Measurements from ENCODE around the gene ARL5A.
"Not testable (repeated sequence)": the region's sequence is repeated elsewhere in the genome, so short reads cannot be mapped to it uniquely, and the experiment has no call there.

The ARL5A gene, protein sequence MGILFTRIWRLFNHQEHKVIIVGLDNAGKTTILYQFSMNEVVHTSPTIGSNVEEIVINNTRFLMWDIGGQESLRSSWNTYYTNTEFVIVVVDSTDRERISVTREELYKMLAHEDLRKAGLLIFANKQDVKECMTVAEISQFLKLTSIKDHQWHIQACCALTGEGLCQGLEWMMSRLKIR

DNA sequence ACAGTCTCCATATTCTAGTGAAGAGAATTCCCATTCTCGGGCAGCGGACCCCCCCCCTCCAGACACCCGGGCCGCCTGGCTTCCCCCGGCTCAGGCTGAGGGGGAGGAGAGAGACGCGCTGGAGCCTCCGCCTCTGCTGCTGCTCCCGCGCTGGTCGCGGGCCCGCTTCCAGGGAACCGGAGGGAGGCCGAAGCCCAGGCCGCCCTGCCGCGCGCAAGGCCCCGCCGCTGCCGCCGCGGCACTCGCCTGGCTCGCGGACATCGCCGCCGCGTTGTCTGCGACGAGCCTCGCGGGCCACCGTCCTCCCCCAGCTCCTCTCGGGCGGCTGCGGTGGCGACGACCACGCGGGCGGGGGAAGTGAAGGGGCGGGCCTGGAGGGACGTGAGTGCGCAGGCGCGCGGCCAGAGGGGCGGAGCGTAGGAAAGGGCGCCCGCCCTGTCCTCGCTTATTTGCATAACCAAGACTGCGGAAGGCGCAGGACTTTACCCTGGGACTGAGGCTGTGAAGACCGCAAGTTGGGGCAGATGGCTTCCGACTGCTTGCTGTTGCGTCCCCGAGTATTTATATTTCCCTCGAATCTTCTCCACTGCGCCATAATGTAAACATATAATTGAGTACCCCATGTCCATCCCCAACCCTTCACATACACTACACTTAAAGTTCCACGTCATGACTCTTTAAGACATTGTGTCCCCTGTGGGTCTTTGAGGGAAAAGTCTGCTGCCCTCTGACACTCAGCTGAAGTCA is at the start of gene ARL5A:
Gene ARL5A, minus strand, starts transcription at position 279 of the 747 bp plus-strand sequence. Its CDS starts 245 bp downstream, at position 34.
- peak; percentile 81 to 91 (median 90) for DNase-seq (ENCODE audit: low read depth in 2 of 3, low spot score in 2 of 3)

- not testable (repeated sequence) for DNase-seq (ENCODE audit: low read depth in 2 of 3, low spot score in 2 of 3)
These were observed 47.4 kb upstream of the ARL5A start for GRCh38 chr2:151875631-151876030.

GRCh38 chr2:151872463-151872862 is 44.2 kb upstream of the ARL5A start:
- DNase-seq (ENCODE audit: low read depth in 2 of 3, low spot score in 2 of 3), result no peak

DNA sequence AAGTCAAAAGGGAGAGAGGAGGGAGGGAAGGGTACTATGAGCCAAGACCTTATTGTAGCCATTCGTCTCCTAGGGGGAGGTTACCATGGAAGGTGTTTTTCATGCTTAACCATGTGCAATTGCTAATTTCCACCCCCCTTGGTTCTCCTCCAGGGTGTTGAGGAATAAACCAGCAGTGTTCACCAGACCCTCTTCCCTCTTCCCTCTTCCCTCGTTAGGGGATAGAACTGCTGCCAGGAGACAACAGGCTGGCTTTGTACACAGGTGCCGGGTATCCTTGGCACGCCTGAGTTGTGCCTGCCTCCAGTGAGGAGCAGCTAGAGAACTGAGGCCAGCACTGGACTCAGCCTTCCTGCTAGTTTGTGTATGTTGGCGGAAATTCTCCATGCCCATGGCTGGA is 41.1 kb upstream of the ARL5A start:
- no peak for DNase-seq (ENCODE audit: low read depth in 2 of 3, low spot score in 2 of 3)

DNA sequence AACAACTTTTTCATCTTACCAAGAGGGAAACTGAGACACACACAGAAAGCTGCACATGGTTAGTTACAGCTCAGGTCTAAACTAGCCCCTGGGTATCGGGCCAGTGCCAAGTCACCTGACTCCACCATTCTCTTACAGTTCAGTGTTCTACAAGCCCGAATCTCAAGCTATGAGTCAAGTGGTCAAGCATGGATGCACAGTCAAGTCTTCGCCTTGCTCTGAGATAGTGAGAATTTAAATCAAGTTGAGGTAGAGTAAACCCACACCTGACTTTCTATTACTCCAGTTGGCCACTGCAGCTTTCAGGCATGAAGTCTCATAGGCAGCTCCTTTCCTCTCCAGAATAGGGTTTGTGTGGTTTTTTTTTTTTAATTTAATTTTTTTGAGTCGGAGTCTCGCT is 34.5 kb upstream of the ARL5A start:
- DNase-seq (ENCODE audit: low read depth in 2 of 3, low spot score in 2 of 3), result no peak

DNA sequence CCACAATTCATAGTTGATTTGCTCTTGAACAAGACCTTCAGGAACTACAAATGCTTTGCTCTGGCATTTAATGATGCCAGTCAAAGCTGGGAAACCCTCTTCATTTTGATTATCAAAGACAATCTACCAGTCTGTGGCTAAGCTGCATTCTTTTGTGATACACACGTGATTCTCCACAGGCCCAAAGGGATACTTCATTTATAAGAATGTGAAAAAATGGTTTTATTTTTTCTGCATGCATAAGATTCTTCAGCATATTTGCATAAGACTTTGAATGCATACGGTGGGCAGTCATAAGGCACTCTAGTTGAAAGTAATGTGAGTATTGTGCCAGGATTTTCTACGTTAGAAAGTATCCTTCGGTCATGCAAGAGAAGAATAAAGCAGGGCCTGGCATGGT is 33.0 kb upstream of the ARL5A start:
- DNase-seq (ENCODE audit: low read depth in 2 of 3, low spot score in 2 of 3), result no peak

DNA sequence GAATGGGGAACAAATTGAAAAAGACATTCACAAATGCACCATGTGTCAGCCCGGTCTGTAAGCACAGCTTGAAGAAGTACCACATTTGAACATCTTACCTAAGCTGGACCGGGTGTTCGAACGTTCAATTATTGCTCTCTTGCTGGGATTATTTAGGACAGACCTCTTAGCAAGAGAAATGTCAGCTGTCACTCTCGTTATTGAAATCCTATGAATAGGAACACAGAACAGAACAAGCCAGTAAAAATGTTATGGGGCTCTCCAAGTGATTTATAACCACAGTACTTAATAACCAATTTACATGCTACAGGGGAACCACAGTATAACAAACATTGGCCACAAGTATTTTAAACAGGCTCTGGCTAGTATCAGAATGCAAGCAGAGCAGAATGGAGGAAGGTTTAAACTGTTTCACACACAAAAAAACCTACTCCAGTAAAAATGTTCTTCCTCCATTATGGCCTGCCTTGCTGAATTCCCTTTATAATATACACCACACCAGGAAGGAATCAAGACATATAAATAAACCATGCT is 32.5 kb upstream of the ARL5A start:
- no peak for DNase-seq (ENCODE audit: low read depth in 2 of 3, low spot score in 2 of 3)

DNA sequence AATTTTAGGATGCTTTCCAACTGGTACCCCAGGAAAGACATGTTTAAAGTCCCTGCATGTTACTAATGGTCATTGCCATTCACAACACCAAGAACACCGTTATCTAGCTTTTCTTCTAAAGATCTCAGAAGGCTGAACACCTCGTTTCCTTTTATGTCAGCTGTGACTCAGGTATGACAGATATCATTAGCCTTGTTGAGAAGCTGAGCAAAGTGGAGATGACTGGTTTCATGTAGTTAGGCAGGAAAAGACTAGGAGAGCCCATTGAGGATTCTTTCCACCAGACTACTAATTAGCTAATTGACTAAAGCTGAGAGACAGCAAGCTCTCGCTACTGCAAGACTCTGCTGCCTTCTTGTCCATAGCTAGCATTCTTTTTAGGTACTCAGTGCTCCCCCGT is 32.0 kb upstream of the ARL5A start:
- no peak for DNase-seq (ENCODE audit: low read depth in 2 of 3, low spot score in 2 of 3)

DNA sequence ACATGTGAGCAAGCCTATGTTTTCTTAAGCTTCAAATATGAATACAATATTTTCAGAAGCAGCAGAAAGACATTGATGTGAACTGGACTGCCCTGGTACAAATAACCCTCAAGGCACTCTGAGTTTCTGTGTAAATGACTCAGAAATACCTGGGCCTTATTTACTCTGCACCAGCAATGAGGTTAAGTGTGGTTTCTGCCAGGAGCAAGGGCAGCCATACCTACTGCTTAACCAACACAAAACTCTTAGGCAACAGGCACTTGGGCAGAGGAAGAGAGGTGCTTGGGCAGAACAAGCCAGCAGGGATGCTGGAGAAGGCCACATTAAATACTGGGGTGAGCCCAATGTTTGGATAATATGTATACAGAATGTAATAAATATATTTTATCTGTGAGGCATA is 29.4 kb upstream of the ARL5A start:
- DNase-seq (ENCODE audit: low read depth in 2 of 3, low spot score in 2 of 3), result no peak

DNA sequence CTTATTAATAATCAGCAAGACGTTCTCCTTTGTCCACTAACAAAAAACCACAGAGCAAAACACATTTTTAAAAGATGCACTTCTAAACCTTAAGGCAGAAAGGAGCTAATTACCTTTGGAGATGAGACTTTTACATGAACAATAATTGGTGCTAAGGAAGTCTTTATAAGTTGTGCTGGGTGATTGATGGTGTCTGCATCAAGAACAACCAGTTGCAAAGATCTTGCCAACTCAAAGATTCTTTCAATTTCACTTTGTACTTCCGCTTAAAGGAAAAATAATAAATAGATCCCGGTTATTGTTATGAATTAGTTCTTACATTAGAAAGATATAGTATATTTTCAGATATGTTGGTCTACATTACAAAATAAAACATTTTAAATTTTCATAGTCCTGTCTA is 26.9 kb upstream of the ARL5A start:
- no peak for DNase-seq (ENCODE audit: low read depth in 2 of 3, low spot score in 2 of 3)

GRCh38 chr2:151853070-151853758 is 25.0 kb upstream of the ARL5A start:
- no peak for DNase-seq (ENCODE audit: low read depth in 2 of 3, low spot score in 2 of 3)

DNA sequence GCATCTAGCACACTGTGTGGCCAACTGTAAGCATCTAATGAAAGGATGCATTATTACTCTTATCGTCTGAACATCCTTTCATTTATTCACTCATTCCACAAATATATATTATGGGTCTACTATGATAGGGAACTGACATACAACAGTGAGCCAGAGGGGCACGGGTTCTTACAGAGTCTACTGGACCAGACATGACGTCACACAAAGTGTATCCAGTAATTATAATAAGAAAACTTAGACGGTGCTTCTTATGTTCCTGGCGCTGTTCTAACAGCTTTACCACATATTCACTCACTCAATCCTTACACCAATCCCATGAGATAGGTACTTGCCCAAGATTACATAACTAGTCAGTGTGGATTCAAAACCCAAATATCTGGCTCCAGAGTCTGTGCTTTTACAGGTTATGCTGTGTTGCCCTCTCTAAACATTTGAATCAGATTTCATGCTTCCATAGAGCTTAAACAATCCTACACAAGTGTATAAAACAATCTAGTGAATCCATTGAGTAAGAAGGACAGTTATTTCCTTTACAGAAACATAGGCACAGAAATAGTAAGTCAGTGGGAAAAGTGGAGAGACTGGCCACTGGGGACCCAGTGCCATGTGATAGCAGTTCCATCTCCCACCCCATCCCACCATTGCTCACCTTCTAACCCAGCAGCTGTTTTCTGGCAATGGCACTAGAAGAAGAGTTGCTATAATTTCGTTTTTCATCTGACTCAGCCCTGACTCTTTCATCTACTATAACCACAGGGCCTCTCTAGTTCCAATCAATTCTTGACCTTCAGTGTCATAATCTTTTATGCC is 24.2 kb upstream of the ARL5A start:
- no peak for DNase-seq (ENCODE audit: low read depth in 2 of 3, low spot score in 2 of 3)

GRCh38 chr2:151851761-151852160 is 23.5 kb upstream of the ARL5A start:
- DNase-seq (ENCODE audit: low read depth in 2 of 3, low spot score in 2 of 3), result no peak

DNA sequence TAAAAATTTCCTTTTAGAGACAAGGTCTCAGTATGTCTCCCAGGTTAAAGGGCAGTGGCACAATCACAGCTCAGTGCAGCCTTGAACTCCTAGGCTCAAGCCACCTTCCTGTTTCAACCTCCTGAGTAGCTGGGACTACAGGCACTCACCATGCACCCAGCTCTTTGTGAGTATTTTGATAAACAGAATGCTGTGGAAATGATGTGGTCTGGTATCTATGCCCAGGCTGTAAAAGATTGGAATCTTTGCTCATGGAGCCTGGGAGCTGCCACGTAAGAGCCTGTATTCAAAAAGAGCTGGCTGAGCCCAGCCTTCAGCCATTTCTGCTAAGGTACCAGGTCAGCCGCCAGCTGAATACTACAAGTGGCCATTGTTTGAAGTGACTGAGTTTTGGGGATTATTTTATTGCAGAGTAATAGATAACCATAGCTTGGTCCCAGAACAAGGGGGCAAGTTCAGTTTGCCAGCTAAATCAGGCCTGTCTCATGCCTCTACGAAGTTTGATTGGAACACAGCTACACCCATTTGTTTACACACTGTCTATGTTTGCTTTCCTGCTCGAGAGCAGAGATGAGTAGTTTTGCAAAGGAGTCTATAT is 21.3 kb upstream of the ARL5A start:
- DNase-seq (ENCODE audit: low read depth in 2 of 3, low spot score in 2 of 3), result no peak

- DNase-seq (ENCODE audit: low read depth in 2 of 3, low spot score in 2 of 3), result no peak
These were observed 17.7 kb upstream of the ARL5A start for GRCh38 chr2:151845884-151846283.

GRCh38 chr2:151845481-151845880 is 17.3 kb upstream of the ARL5A start:
- DNase-seq (ENCODE audit: low read depth in 2 of 3, low spot score in 2 of 3), result no peak

DNA sequence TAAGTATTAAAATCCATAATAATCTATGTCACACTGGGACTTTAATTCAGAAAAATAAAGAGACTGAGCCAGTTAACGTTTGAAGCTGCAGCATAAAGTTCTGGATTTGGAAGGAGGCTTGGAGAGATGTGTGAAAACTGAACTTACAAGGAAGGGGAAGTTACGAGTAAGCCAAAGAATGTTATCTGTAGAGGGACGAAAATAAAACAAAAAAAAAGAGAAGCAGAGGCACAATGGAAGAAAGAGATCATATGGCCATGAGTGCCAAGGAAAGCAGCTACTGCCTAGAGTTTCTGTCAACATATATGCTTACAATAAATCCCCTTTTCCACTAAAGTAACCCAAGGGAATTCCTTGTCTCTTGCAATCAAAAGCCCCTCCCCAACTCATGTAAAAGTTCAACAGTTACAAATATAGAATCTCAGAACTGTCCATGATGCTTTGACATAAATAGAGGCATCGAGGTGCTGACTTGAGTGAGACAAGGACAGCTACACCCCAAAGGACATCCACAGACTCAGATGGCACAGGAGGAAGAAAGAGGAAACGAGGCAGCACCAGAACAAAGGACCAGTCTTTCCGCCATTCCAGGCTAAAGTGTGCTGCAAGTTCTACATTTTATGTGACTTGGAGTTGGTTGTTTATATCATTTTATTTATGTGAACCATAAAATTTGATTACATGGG is 16.1 kb upstream of the ARL5A start:
- no peak for DNase-seq (ENCODE audit: low read depth in 2 of 3, low spot score in 2 of 3)

- no peak for DNase-seq (ENCODE audit: low read depth in 2 of 3, low spot score in 2 of 3)
These were observed 15.5 kb upstream of the ARL5A start for GRCh38 chr2:151843691-151844061.

DNA sequence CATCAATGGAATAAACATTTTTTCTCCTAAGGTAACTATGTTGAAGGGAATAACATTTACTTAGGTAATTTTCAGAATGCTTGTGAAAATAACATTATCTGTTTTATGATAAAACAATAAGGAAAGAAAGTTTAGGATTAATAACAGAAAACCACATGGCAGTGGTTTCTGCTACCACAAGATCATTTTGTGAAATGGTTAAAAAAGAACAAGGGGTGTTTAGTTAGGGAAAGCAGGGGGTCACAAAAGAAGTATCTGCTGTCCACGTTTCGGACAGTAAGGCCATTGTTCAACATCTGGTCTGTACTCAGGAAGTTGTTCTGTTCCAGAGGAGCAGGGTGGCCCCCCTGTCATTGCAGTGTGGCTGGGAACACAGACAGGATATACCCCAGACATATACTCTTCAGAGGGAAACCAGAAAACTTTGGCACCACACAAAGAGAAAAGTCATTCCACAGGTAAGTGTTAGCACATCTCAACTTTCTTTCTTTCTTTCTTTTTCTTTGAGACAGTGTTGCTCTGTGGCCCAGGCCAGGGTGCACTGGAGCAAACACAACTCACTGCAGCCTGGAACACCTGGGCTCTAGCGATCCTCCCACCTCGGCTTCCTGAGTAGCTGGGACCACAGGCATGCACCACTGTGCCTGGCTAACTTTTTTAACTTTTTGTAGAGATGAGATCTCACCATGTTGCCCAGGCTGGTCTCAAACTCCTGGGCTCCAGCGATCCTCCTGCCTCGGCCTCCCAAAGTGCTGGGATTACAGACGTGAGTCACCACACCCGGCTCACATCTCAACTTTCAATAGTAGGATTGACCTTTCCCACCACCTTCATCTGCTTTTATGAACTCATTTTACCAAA is 14.8 kb upstream of the ARL5A start:
- no peak for DNase-seq (ENCODE audit: low read depth in 2 of 3, low spot score in 2 of 3)
